22Rv1 (cell line): ENCODE data around the gene MAPK11.

Experiments used
- H3K27ac ChIP-seq: fragments of 450-650 bp; 2 replicates; pipeline ENCODE4 v1.5.1; 2017
- CTCF ChIP-seq: fragments of 450-650 bp; IDR thresholded peaks from 2 replicates; pipeline ENCODE4 v1.5.1; 2017; ENCODE audit warnings: mild to moderate bottlenecking
- ZFX ChIP-seq: fragments of 450-650 bp; IDR thresholded peaks from 2 replicates; pipeline ENCODE4 v1.6.1; 2017; ENCODE audit warnings: antibody characterized with exemption, borderline replicate concordance

Gene MAPK11

GRCh38 chr22:50292643-50293440 is 22.7 kb upstream of the MAPK11 start:
- TF ChIP-seq CTCF = no peak
- TF ChIP-seq ZFX = no peak
- H3K27ac ChIP-seq = no peak overlapping the region

GRCh38 chr22:50289942-50290630 is 19.9 kb upstream of the MAPK11 start:
- no peak overlapping the region for H3K27ac ChIP-seq
- TF ChIP-seq CTCF (no peak), ZFX (no peak)

- H3K27ac ChIP-seq = no peak overlapping the region
- TF ChIP-seq CTCF (no peak), ZFX (no peak)
Measured at GRCh38 chr22:50289151-50289941, 19.2 kb upstream of the MAPK11 start.

DNA sequence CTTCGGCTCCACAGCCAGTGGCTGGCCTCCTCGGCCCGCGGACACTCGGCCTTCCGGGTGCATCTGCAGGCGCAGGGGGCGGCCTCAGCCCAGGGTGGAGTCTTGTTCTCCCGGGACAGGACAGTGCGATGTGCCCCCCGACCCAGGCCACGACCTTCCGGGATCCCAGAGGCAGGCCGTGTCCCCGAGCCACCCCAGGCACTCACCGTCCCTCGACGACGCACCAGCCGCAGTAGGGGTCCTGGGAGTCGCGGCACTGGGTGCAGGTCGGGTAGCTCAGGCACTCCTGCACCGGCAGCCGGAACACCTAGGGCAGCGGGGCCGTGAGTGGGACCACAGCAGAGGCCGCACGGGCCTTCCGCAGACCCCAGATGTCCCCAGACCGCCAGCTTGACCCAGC is 17.6 kb upstream of the MAPK11 start:
- H3K27ac ChIP-seq = no peak overlapping the region
- TF ChIP-seq CTCF (no peak), ZFX (no peak)

DNA sequence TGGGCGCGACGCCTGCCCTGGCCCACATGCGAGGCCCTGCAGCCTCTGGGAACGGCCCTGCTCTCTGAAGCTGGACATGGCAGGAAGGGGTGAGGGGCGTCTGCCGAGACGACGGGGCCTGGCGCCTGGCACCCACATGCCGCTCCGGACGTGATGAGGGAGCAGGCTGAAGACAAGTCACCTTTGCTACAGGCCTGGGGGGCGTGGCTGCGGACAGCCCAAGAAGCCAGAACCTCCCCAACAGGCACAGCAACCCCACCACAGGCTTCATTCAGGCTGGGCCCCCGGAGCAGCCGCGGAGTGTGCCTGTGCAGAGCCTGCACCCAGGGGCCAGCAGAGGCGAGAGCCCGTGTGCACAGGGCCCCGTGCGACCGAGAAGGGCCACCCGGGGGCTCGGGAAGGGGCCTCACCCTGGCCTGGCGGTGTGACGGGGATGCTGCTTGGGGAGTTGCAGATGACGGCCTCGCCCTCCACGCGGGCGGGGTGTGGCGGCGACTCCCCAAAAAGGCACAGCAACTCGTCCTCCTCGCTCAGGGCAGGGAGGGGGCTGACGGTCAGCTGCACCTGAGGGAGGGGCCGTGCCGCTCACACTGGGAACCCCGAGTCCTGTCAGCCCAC is 16.6 kb upstream of the MAPK11 start:
- no peak overlapping the region for H3K27ac ChIP-seq
- TF ChIP-seq CTCF (no peak), ZFX (no peak)

DNA sequence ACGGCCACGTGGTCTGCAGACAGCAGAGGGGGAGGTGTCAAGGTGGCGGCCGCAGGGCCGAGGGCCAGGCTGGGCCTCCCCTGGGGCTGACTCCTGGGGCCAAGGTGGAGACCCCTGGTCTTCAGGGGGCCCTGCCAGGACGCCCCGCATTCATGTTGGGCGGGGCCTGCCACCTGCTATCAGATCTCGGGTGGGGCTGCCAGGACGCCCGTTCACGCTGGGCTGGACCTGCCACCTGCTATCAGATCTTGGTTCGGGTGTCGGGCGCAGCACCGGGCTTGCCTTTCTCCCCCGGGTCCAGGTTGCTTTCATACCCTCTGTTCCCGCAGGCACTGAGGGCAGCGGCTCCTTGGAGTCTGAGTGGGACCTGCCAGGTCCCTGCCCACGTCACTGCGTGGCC is 16.1 kb upstream of the MAPK11 start:
- no peak for TF ChIP-seq ZFX
- no peak for TF ChIP-seq CTCF
- H3K27ac ChIP-seq = no peak overlapping the region
